ENCODE measurements around the gene POU2AF2. TPM values are rescaled to one million over a fixed set of nuclear protein-coding genes. Genes with fewer than 3 reads are reported as not detected.

Gene POU2AF2
- total RNA-seq, 1 experiment from 2014 or later = not detected

DNA sequence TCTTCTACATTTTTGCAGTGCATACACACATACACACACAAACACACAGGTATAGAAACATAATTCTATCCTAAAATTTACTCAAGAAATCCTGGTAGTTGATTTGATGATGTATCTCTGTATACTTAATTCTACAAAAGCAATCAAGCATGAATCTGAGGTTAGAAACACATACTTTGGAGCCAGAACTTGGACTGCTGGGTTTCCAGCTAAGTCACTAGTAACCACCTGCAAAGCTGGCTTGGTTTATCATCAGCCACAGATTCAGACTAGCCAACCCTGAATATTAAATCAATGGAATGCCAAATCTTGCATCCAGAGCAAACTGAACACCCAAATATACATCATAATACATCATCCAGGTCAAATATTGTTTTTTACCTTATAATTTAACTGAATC is 24.8 kb upstream of the POU2AF2 start (continued):
- TF ChIP-seq, protein P1, sequence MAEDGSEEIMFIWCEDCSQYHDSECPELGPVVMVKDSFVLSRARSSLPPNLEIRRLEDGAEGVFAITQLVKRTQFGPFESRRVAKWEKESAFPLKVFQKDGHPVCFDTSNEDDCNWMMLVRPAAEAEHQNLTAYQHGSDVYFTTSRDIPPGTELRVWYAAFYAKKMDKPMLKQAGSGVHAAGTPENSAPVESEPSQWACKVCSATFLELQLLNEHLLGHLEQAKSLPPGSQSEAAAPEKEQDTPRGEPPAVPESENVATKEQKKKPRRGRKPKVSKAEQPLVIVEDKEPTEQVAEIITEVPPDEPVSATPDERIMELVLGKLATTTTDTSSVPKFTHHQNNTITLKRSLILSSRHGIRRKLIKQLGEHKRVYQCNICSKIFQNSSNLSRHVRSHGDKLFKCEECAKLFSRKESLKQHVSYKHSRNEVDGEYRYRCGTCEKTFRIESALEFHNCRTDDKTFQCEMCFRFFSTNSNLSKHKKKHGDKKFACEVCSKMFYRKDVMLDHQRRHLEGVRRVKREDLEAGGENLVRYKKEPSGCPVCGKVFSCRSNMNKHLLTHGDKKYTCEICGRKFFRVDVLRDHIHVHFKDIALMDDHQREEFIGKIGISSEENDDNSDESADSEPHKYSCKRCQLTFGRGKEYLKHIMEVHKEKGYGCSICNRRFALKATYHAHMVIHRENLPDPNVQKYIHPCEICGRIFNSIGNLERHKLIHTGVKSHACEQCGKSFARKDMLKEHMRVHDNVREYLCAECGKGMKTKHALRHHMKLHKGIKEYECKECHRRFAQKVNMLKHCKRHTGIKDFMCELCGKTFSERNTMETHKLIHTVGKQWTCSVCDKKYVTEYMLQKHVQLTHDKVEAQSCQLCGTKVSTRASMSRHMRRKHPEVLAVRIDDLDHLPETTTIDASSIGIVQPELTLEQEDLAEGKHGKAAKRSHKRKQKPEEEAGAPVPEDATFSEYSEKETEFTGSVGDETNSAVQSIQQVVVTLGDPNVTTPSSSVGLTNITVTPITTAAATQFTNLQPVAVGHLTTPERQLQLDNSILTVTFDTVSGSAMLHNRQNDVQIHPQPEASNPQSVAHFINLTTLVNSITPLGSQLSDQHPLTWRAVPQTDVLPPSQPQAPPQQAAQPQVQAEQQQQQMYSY (CRISPR knock-in tag; IDR thresholded peaks at IDR 0.05) = no peak
- no peak for TF ChIP-seq RORB (CRISPR knock-in tag; IDR thresholded peaks at IDR 0.05)

DNA sequence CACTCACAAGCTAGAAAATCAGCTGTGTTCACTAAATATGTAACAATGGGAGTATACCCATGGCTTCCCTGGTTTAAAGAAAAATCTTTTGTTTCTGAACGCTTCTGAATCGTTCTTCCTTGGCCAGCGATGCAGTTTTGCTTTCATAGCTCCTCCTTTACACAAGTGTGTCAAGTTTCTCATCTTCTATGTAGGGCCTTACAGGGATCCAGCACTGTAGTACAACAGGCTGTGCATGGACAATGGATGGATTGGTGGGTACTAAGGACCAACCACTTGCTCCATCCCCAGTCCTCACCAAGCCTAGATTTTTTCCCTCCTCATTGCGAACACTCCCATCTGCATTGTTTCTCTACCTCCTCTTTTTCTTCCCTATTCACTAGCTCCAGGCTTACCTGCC is 24.3 kb upstream of the POU2AF2 start:
- Mint-ChIP-seq H3K4me3 (peak overlapping the region; percentile 59), H3K36me3 (no peaks in the 10 kb centered on the region), H3K9me3 (peaks cover 18% of the 10 kb centered on the region), H3K4me1 (no peaks in the 10 kb centered on the region), H3K27ac (no peak overlapping the region), H3K27me3 (ENCODE audit: low read depth) (peaks cover 8% of the 10 kb centered on the region)
- ATAC-seq (no peak), DNase-seq (ENCODE audit: low spot score) (no peak)
- ChIA-PET CTCF (interaction anchor here (1.2 to 1.5 kb wide), 2 partner anchors 9 to 786 kb away, joined by 3 to 7 read pairs; no protein-coding TSS in a partner anchor), POLR2A (no interaction called here)
- TF ChIP-seq, protein P2, sequence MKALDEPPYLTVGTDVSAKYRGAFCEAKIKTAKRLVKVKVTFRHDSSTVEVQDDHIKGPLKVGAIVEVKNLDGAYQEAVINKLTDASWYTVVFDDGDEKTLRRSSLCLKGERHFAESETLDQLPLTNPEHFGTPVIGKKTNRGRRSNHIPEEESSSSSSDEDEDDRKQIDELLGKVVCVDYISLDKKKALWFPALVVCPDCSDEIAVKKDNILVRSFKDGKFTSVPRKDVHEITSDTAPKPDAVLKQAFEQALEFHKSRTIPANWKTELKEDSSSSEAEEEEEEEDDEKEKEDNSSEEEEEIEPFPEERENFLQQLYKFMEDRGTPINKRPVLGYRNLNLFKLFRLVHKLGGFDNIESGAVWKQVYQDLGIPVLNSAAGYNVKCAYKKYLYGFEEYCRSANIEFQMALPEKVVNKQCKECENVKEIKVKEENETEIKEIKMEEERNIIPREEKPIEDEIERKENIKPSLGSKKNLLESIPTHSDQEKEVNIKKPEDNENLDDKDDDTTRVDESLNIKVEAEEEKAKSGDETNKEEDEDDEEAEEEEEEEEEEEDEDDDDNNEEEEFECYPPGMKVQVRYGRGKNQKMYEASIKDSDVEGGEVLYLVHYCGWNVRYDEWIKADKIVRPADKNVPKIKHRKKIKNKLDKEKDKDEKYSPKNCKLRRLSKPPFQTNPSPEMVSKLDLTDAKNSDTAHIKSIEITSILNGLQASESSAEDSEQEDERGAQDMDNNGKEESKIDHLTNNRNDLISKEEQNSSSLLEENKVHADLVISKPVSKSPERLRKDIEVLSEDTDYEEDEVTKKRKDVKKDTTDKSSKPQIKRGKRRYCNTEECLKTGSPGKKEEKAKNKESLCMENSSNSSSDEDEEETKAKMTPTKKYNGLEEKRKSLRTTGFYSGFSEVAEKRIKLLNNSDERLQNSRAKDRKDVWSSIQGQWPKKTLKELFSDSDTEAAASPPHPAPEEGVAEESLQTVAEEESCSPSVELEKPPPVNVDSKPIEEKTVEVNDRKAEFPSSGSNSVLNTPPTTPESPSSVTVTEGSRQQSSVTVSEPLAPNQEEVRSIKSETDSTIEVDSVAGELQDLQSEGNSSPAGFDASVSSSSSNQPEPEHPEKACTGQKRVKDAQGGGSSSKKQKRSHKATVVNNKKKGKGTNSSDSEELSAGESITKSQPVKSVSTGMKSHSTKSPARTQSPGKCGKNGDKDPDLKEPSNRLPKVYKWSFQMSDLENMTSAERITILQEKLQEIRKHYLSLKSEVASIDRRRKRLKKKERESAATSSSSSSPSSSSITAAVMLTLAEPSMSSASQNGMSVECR (CRISPR knock-in tag; IDR thresholded peaks at IDR 0.05; ENCODE audit: borderline replicate concordance) = no peak
- TF ChIP-seq JUN (CRISPR knock-in tag; IDR thresholded peaks at IDR 0.05) = no peak
- TF ChIP-seq ZNF396 (CRISPR knock-in tag; IDR thresholded peaks at IDR 0.05; ENCODE audit: borderline replicate concordance) = no peak
- TF ChIP-seq, protein P3, sequence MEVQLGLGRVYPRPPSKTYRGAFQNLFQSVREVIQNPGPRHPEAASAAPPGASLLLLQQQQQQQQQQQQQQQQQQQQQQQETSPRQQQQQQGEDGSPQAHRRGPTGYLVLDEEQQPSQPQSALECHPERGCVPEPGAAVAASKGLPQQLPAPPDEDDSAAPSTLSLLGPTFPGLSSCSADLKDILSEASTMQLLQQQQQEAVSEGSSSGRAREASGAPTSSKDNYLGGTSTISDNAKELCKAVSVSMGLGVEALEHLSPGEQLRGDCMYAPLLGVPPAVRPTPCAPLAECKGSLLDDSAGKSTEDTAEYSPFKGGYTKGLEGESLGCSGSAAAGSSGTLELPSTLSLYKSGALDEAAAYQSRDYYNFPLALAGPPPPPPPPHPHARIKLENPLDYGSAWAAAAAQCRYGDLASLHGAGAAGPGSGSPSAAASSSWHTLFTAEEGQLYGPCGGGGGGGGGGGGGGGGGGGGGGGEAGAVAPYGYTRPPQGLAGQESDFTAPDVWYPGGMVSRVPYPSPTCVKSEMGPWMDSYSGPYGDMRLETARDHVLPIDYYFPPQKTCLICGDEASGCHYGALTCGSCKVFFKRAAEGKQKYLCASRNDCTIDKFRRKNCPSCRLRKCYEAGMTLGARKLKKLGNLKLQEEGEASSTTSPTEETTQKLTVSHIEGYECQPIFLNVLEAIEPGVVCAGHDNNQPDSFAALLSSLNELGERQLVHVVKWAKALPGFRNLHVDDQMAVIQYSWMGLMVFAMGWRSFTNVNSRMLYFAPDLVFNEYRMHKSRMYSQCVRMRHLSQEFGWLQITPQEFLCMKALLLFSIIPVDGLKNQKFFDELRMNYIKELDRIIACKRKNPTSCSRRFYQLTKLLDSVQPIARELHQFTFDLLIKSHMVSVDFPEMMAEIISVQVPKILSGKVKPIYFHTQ (CRISPR knock-in tag; IDR thresholded peaks at IDR 0.05) = no peak
- TF ChIP-seq, protein P4, sequence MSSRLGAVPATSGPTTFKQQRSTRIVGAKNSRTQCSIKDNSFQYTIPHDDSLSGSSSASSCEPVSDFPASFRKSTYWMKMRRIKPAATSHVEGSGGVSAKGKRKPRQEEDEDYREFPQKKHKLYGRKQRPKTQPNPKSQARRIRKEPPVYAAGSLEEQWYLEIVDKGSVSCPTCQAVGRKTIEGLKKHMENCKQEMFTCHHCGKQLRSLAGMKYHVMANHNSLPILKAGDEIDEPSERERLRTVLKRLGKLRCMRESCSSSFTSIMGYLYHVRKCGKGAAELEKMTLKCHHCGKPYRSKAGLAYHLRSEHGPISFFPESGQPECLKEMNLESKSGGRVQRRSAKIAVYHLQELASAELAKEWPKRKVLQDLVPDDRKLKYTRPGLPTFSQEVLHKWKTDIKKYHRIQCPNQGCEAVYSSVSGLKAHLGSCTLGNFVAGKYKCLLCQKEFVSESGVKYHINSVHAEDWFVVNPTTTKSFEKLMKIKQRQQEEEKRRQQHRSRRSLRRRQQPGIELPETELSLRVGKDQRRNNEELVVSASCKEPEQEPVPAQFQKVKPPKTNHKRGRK (CRISPR knock-in tag; IDR thresholded peaks at IDR 0.05; ENCODE audit: borderline replicate concordance) = no peak
- TF ChIP-seq RORB (CRISPR knock-in tag; IDR thresholded peaks at IDR 0.05) = no peak
- TF ChIP-seq, protein P5, sequence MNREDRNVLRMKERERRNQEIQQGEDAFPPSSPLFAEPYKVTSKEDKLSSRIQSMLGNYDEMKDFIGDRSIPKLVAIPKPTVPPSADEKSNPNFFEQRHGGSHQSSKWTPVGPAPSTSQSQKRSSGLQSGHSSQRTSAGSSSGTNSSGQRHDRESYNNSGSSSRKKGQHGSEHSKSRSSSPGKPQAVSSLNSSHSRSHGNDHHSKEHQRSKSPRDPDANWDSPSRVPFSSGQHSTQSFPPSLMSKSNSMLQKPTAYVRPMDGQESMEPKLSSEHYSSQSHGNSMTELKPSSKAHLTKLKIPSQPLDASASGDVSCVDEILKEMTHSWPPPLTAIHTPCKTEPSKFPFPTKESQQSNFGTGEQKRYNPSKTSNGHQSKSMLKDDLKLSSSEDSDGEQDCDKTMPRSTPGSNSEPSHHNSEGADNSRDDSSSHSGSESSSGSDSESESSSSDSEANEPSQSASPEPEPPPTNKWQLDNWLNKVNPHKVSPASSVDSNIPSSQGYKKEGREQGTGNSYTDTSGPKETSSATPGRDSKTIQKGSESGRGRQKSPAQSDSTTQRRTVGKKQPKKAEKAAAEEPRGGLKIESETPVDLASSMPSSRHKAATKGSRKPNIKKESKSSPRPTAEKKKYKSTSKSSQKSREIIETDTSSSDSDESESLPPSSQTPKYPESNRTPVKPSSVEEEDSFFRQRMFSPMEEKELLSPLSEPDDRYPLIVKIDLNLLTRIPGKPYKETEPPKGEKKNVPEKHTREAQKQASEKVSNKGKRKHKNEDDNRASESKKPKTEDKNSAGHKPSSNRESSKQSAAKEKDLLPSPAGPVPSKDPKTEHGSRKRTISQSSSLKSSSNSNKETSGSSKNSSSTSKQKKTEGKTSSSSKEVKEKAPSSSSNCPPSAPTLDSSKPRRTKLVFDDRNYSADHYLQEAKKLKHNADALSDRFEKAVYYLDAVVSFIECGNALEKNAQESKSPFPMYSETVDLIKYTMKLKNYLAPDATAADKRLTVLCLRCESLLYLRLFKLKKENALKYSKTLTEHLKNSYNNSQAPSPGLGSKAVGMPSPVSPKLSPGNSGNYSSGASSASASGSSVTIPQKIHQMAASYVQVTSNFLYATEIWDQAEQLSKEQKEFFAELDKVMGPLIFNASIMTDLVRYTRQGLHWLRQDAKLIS (CRISPR knock-in tag; IDR thresholded peaks at IDR 0.05; ENCODE audit: borderline replicate concordance) = no peak
- no peak for TF ChIP-seq KAT7 (CRISPR knock-in tag; IDR thresholded peaks at IDR 0.05; ENCODE audit: borderline replicate concordance)
- TF ChIP-seq GRHL2 (CRISPR knock-in tag; IDR thresholded peaks at IDR 0.05; ENCODE audit: insufficient replicate concordance, severe bottlenecking) = no peak
- TF ChIP-seq HMGA2 (CRISPR knock-in tag; IDR thresholded peaks at IDR 0.05) = no peak
- TF ChIP-seq, protein P6, sequence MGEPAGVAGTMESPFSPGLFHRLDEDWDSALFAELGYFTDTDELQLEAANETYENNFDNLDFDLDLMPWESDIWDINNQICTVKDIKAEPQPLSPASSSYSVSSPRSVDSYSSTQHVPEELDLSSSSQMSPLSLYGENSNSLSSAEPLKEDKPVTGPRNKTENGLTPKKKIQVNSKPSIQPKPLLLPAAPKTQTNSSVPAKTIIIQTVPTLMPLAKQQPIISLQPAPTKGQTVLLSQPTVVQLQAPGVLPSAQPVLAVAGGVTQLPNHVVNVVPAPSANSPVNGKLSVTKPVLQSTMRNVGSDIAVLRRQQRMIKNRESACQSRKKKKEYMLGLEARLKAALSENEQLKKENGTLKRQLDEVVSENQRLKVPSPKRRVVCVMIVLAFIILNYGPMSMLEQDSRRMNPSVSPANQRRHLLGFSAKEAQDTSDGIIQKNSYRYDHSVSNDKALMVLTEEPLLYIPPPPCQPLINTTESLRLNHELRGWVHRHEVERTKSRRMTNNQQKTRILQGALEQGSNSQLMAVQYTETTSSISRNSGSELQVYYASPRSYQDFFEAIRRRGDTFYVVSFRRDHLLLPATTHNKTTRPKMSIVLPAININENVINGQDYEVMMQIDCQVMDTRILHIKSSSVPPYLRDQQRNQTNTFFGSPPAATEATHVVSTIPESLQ (CRISPR knock-in tag; IDR thresholded peaks at IDR 0.05) = no peak
- no peak for TF ChIP-seq SMAD4 (CRISPR knock-in tag; IDR thresholded peaks at IDR 0.05)

Measured in WTC11 (cell line).